LNCaP clone FGC (cell line): ENCODE data around the gene ABCA4.
A peak's percentile ranks its signal among the peaks of the same experiment; 100 is the strongest.

Experiments used
- DNase-seq: peaks from one replicate; pipeline ENCODE4 v3.0.0-alpha.2; 2011; ENCODE audit warnings: low read depth
- H3K4me3 ChIP-seq: 2 replicates; pipeline ENCODE4 v1.5.1; 2011; ENCODE audit warnings: mild to moderate bottlenecking, low read depth, low read length, control low read depth
- TF ChIP-seq, protein P1 (sequence below): IDR thresholded peaks from 2 replicates; pipeline ENCODE4 v1.5.1; 2012; ENCODE audit warnings: mild to moderate bottlenecking; ENCODE audit not compliant: control insufficient read depth, insufficient read depth; ENCODE audit errors: extremely low read depth

The ABCA4 gene

GRCh38 chr1:94039871-94040569 is 80.9 kb downstream of the ABCA4 start:
- TF ChIP-seq, protein P1, sequence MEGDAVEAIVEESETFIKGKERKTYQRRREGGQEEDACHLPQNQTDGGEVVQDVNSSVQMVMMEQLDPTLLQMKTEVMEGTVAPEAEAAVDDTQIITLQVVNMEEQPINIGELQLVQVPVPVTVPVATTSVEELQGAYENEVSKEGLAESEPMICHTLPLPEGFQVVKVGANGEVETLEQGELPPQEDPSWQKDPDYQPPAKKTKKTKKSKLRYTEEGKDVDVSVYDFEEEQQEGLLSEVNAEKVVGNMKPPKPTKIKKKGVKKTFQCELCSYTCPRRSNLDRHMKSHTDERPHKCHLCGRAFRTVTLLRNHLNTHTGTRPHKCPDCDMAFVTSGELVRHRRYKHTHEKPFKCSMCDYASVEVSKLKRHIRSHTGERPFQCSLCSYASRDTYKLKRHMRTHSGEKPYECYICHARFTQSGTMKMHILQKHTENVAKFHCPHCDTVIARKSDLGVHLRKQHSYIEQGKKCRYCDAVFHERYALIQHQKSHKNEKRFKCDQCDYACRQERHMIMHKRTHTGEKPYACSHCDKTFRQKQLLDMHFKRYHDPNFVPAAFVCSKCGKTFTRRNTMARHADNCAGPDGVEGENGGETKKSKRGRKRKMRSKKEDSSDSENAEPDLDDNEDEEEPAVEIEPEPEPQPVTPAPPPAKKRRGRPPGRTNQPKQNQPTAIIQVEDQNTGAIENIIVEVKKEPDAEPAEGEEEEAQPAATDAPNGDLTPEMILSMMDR = no peak
- DNase-seq = no peak
- H3K4me3 ChIP-seq = no peak overlapping the region

DNA sequence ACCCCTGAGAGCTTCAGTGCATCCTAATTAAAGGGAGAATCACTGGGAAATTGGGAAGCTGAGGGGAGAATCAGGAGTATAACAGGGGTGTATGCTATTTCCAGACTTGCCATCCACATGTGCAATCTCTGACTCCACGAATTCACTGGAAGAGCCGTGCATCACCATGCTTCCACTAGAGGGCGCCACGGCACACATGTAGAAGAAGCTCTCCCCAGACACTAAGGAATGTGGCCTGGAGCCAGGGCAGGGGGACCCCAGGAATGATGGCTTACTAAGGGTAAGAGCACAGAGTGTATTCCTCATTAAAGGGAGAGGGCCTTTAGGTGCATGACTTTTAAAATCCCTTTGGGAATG is 81.5 kb downstream of the ABCA4 start:
- H3K4me3 ChIP-seq = no peak overlapping the region
- DNase-seq = no peak
- TF ChIP-seq, protein P1 = peak; percentile 88

DNA sequence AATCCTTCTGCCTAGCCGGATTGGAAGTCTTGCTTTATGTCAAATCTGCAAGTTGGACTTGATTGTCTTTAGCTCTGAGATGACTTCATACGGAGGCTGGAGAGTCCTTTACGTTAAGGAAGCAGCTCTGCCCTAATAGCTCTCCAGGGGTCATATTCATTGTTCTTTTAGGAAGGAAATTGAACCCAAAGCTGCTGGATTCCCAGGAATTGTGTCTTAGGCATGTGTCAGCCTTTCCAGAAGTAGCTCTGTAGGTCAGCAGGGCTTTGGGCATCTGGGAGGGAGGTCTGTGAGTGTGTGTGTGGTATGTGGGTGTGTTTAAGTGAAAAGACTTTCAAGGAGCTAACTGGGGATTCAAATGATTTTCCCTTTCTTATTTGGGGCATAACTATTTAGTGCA is 82.4 kb downstream of the ABCA4 start:
- H3K4me3 ChIP-seq = no peak overlapping the region
- TF ChIP-seq, protein P1 = no peak
- DNase-seq = no peak

DNA sequence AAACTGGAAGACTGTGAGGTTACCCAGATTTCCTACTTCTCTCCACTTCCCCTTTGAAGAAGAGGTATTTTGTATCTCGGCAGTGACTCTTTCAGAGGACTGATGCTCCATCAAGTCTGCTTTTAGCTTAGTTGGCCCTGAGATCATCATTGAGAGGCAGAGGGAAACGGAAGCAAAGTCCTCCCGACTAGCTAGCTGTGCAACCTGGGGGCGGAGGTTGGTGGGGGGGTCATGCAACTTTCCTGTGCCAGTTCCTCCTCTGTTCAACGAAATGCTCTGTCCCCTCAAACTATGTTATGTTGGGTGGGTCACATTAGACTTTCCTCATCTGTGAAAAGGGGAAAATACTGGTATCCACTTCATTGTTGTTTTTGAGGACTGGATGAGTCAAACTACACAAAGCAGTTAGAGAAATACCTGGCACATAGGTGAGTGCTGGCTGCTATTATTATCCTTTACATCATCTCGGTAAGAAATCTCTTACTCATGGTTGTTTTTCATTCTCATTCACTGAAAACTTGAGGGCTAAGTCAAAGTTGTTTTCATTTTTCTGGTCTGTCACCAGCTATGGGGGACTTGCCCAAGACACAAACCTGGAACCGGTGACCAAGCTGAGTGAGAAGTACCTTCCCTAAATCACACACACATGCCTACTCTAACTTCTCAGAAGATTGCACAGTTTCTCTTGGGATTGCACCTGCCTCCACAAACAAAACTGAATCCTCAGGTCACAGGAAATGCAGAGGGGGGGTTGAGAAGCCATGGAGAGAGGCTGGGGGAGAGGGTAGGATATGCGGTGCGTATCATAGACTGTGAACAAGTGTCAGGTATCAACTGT is 83.3 kb downstream of the ABCA4 start:
- no peak for DNase-seq
- TF ChIP-seq, protein P1 = no peak
- H3K4me3 ChIP-seq = no peak overlapping the region

DNA sequence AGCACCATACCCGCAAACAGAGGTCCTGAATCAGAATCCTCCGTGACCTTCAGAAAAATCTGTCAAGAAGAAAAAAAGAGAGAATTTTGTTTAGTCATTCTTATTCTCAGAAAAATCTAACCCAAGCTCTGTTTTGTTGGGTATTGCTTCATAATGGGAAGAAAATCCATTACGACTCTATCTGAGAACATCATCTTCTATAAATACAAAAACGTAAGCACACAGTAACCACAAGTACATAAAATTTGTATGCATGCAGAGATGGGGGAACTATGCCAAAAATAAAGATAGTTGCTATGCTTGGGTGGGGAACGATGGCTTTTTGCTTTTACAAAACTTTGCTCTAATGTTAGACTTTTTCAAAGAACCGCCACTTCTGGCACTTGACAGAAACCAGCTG is 84.2 kb downstream of the ABCA4 start:
- H3K4me3 ChIP-seq = no peak overlapping the region
- TF ChIP-seq, protein P1 = no peak
- DNase-seq = no peak

- DNase-seq = no peak
- TF ChIP-seq, protein P1 = no peak
- no peak overlapping the region for H3K4me3 ChIP-seq
Measured at GRCh38 chr1:94033849-94034248, 87.1 kb downstream of the ABCA4 start.
